Right ventricle myocardium inferior (tissue), 1 donor: ENCODE results near the gene PEX14. TPM values are rescaled to one million over a fixed set of nuclear protein-coding genes. Genes with fewer than 3 reads are reported as not detected.

Experiments used
- ATAC-seq: fragments of 200-7000 bp; cut with Tn5 transposase; one replicate; pipeline ENCODE4 v1.9.1; 2020; ENCODE audit warnings: mild to moderate bottlenecking, moderate library complexity
- DNase-seq: peaks from one replicate; pipeline ENCODE4 v3.0.0; 2021; ENCODE audit errors: missing footprints
- intact Hi-C: fragments of 100-400 bp; cut with DNase I; formaldehyde crosslinking; loops from one replicate; pipeline ENCODE4 v1.11.0; 2022
- total RNA-seq: library from RNA; stranded (reverse); fragmentation: NEBNext Ultra II Directional; extraction: Animal tissue kit (Norgen Biotek cat#: 25700); gene quantifications from one replicate; pipeline ENCODE4 v1.2.1, GENCODE V29; 2021
- donor health status: DM: no; HTN: yes; CAD: no; lungs with severe emphysema.

The PEX14 gene
- total RNA-seq, 1 donor from 2014 or later, result 17.8 TPM

DNA sequence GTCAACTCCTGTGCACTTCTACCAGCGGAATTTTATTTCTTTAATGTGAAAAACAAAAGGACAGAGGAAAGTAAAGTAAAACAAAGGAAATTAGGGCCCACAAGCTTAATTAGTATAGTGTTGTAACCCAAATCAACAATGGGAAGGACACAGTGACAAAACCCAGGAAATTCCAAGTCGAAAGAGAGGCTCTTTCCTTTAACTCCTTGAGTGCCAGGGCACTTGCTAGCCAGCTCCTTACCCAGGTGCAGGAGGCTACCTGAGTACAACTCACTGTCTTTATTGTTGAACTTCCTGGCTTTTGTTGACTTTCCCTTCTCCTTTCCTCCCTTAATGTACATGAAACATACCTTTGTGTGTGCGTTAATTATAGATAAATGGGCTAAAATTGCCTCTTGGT lies 55.0 kb downstream of the PEX14 start:
- no peak for DNase-seq
- ATAC-seq, result no peak
- intact Hi-C loops, result loop anchor here (5.0 to 10.0 kb wide), 2 partner anchors 115 to 268 kb away; partner anchors contain the start of gene CASZ1

DNA sequence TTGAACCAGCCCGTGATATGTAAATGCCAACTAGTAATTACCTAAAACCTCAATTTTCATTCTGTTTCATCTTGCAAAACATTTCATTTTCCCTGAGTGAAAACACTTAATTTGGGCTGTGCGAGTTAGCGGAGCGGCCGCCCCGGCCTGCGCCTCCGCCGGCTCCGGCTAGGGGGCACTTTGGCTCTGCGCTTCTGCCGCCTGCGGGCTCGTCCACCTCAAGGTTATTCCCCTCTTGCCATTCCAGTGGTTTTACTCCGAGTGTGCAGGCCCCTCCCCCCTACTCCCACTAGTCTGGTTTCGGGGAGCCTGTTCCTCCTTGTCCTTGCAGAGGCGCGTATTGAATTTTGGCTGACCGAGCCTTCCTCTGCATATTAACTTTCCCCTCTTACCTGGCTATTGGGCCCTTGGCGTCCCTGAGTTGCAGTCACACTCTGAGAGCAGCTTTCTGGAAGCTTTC lies 55.6 kb downstream of the PEX14 start:
- intact Hi-C loops, result loop anchor here (5.0 kb wide), 1 partner anchor 267 kb away; the partner anchor contains the start of gene CASZ1
- no peak for DNase-seq
- ATAC-seq, result peak; percentile 30

GRCh38 chr1:10530756-10531495 lies 56.2 kb downstream of the PEX14 start:
- ATAC-seq (no peak), DNase-seq (no peak)
- intact Hi-C loops, result loop anchor here (5.0 kb wide), 1 partner anchor 266 kb away; the partner anchor contains the start of gene CASZ1

DNA sequence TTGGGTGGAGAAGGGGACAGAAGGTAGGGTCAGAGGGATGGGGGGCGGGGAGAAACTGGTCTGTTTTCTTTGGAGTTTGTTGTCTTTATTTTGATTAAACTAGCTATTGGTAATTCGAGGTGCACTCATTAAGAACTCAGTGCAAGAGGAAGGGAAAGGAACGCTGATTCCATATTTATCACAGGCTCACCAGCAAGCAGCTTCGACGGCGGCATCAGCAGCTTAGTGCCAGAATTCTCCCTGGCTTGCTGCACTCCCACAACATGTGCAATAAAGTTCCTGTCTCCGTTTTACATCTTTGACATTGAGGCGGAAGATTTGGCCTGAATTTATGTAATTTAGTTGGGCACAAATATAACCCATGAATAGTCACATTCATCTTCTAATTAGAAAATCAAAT lies 57.6 kb downstream of the PEX14 start:
- ATAC-seq, result no peak
- intact Hi-C loops, result loop anchor here (5.0 kb wide), 1 partner anchor 265 kb away; the partner anchor contains the start of gene CASZ1
- no peak for DNase-seq

- ATAC-seq, result no peak
- intact Hi-C loops, result loop anchor here (5.0 kb wide), 1 partner anchor 263 kb away; the partner anchor contains the start of gene CASZ1
- DNase-seq, result no peak
These were observed 59.8 kb downstream of the PEX14 start for GRCh38 chr1:10534519-10534918.

GRCh38 chr1:10536133-10536770 lies 61.5 kb downstream of the PEX14 start:
- DNase-seq (no peak), ATAC-seq (no peak)
- intact Hi-C loops, result no loop called here

- ATAC-seq (no peak), DNase-seq (no peak)
- intact Hi-C loops, result no loop called here
These were observed 62.5 kb downstream of the PEX14 start for GRCh38 chr1:10537082-10537766.

DNA sequence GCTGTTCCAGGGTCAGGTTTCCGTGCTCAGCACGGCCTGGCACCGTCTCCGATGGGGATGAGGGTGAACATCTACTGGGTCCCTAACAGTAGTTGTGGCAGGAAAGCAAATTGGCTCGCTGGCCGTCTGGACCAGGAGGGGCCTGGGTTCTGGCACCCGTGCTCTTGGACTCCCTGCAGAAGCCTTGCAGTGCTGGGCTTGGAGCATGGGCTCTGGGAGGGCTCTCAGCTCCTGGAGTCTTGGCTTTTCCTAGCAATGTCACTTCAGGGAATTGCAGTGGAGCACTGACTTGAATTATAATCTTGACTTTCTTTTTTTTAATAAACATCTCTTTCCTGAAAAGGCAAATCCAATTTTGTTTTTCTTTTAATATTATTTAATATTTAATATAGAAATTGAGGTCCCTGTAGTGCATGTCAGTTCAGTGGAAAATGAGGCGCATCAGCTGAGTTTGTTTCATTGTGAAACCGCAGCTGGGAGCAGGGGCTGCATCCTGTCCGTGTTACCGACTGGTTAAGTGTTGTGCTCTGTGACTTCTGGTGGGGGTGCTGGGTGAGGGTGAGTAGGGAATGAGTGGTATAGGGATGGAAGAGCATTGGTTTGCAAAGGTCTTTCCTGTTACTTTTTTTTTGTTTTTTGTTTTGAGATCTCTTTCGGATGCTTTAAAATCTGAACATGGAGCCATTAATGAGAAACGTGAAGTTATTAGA lies 64.1 kb downstream of the PEX14 start:
- intact Hi-C loops, result no loop called here
- DNase-seq, result no peak

DNA sequence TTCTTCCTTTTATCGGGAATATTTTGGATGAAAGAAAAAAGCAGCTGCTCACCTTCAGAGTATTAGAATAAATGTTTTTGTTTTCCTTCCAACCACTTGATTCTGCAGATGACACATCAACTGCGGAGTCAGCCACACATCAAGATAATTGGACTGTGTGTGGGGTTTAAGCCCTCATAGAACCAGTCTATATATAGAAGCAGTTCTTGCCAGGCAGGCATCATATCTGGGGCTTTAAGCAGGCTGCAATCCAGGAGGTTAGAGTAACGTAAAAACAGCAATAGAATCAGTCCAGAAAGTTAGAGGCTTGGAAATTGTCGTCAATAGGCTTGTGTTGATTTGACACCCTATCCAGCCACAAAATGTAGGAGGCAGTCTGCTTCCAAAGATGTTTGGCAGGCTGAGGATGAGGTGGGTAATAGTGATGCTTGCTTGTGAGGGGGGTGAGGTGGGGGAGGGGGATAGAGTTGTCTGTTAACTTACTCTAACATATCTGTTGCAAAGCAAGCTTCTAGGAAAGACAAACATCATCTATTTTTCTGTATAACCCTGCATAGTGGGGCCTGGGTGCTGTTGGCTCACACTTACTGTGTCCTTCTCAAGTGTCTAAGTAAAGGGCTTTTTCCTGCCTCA lies 64.8 kb downstream of the PEX14 start:
- ATAC-seq (no peak), DNase-seq (no peak)
- intact Hi-C loops, result no loop called here

More for the DNA sequence above, 64.1 kb downstream of the PEX14 start:
- ATAC-seq, result peak; percentile 53

- ATAC-seq (no peak), DNase-seq (no peak)
- intact Hi-C loops, result no loop called here
These were observed 65.7 kb downstream of the PEX14 start for GRCh38 chr1:10540277-10541005.

GRCh38 chr1:10541286-10541685 lies 66.5 kb downstream of the PEX14 start:
- no peak for ATAC-seq
- no peak for DNase-seq
- intact Hi-C loops, result no loop called here

DNA sequence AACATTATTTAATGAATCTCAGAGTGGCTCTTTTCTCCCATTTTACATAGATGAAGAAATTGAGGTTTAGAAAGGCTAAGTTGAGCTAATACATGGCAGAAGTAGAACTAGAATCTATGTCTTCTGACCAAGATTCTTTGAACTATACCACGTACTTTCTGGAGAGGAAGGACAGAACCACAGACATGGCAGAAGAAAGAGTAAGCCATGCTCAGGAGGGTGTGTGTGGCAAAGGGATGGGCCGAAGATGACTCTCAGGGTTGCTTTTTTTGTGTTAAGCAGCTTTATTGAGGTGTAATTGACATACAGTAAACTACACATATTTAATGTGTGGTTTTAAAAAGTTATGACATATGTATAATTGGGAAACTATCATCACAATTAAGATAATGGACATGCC lies 69.5 kb downstream of the PEX14 start:
- DNase-seq (no peak), ATAC-seq (no peak)
- intact Hi-C loops, result no loop called here

- intact Hi-C loops, result no loop called here
- no peak for ATAC-seq
- no peak for DNase-seq
These were observed 72.1 kb downstream of the PEX14 start for GRCh38 chr1:10546896-10547295.

GRCh38 chr1:10549904-10550664 lies 75.3 kb downstream of the PEX14 start:
- no peak for DNase-seq
- ATAC-seq, result no peak
- intact Hi-C loops, result no loop called here

DNA sequence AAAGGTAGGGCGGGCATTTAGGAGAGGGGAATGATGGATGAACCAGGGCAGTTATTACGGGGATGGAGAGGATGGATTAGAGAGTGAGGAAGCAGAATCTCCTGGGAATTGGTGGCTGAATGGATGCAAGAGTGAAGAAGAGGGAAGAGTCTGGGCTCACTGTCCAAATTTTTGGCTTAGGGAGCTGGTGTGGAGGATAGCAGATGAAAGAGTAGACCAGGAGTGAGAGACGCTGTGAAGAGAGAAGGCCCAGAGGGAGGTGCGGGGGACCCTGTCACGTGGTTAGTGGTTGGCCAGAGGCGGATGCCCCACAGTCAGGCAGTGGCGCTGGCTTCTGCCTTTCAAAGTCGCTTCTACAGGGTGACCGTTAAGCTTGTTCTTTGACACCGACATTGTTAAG lies 78.4 kb downstream of the PEX14 start:
- DNase-seq, result no peak
- no peak for ATAC-seq
- intact Hi-C loops, result no loop called here

DNA sequence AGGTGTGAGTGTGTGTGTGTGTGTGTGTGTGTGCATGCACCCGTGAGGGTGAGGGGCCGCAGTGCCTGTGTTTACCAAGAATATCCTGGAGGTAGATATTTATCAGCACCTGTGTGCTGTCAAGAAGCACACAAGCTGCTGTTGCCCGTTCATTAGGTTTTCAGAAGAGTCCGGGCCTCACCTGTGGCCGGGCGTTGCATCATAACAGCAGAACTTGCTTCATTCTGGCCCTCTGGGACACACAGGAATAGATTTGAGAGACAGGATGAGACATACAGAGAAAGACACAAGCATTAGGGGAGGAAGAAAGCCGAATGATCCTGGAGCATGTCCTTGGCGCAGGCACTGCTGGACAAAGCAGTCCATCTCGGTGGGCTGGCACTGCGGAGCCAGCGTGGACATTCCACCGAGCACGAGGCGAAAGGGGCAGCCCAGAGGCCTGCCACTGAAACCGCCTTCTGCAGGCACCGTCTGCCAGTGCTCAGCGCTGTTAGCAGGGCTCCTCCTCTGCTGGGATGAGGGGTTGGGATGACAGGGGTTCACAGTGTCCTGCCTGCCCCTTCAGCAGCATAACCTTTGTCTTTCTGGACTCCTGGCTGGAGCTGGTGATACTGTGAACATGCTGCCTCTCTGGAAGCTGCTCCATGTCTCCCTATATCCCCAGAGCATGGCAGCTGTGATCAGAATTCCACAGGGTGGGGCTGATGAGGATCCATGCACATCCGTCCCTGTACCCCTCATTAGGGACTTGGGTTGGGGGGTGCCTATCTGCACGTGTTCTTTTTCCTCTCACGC lies 81.1 kb downstream of the PEX14 start:
- intact Hi-C loops, result no loop called here

More for the DNA sequence above, 81.1 kb downstream of the PEX14 start:
- ATAC-seq (peak; percentile 54), DNase-seq (no peak)
